Neural cell (in vitro differentiated cells): Measurements from ENCODE around the gene RARRES1.

Experiments used
- EP300 ChIP-seq: fragments of 450-650 bp; conservative IDR thresholded peaks from 2 replicates; pipeline ENCODE4 v1.6.1; 2014; ENCODE audit warnings: antibody characterized with exemption, mild to moderate bottlenecking, moderate library complexity; ENCODE audit not compliant: poor library complexity, severe bottlenecking
- EZH2 ChIP-seq: fragments of 200-600, 300-800 bp; shearing (Covaris generic), sonication (generic); IDR thresholded peaks from 2 replicates; pipeline ENCODE4 v1.6.1; 2014; ENCODE audit warnings: antibody characterized with exemption, low read length, borderline replicate concordance, mild to moderate bottlenecking; ENCODE audit not compliant: insufficient read depth, poor library complexity, severe bottlenecking
- POLR2AphosphoS5 ChIP-seq: IDR thresholded peaks from 2 replicates; pipeline ENCODE4 v1.6.1; 2012
- RAD21 ChIP-seq: fragments of 450-650 bp; conservative IDR thresholded peaks from 2 replicates; pipeline ENCODE4 v1.6.1; 2014; ENCODE audit warnings: antibody characterized with exemption, mild to moderate bottlenecking, moderate library complexity
- TAF1 ChIP-seq: IDR thresholded peaks from 2 replicates; pipeline ENCODE4 v1.6.1; 2012; ENCODE audit warnings: low read depth
- TF ChIP-seq, protein P1 (sequence below): fragments of 450-650 bp; IDR thresholded peaks from 2 replicates; pipeline ENCODE4 v1.5.1; 2014; ENCODE audit warnings: antibody characterized with exemption, mild to moderate bottlenecking, moderate library complexity; ENCODE audit not compliant: poor library complexity, severe bottlenecking
- TF ChIP-seq, protein P2 (sequence below): IDR thresholded peaks from 2 replicates; pipeline ENCODE4 v1.6.1; 2012; ENCODE audit warnings: borderline replicate concordance

DNA sequence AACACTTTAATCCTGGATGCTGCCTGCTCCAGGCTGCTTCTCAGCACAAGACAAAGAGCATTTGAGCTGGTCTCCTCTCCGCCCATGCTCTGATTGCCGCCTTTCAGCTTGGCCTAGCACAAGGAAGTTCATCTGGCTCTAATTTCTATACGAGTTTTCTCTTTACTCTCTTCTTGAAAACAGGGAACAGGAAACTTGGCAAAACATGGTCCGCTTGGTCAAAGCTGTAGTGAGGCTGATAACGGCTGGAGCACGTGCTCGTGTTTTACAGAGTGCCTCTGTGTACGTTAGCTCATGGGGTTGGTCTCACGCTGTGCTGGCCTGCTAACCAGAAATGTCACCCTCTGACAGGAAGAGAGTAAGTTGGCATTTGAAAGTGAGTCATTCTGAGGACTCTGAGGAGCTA, 19.2 kb downstream of the RARRES1 start:
- TF ChIP-seq POLR2AphosphoS5, result no peak
- TF ChIP-seq, protein P1, sequence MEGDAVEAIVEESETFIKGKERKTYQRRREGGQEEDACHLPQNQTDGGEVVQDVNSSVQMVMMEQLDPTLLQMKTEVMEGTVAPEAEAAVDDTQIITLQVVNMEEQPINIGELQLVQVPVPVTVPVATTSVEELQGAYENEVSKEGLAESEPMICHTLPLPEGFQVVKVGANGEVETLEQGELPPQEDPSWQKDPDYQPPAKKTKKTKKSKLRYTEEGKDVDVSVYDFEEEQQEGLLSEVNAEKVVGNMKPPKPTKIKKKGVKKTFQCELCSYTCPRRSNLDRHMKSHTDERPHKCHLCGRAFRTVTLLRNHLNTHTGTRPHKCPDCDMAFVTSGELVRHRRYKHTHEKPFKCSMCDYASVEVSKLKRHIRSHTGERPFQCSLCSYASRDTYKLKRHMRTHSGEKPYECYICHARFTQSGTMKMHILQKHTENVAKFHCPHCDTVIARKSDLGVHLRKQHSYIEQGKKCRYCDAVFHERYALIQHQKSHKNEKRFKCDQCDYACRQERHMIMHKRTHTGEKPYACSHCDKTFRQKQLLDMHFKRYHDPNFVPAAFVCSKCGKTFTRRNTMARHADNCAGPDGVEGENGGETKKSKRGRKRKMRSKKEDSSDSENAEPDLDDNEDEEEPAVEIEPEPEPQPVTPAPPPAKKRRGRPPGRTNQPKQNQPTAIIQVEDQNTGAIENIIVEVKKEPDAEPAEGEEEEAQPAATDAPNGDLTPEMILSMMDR, result no peak
- no peak for TF ChIP-seq RAD21
- TF ChIP-seq EZH2, result no peak
- TF ChIP-seq, protein P2, sequence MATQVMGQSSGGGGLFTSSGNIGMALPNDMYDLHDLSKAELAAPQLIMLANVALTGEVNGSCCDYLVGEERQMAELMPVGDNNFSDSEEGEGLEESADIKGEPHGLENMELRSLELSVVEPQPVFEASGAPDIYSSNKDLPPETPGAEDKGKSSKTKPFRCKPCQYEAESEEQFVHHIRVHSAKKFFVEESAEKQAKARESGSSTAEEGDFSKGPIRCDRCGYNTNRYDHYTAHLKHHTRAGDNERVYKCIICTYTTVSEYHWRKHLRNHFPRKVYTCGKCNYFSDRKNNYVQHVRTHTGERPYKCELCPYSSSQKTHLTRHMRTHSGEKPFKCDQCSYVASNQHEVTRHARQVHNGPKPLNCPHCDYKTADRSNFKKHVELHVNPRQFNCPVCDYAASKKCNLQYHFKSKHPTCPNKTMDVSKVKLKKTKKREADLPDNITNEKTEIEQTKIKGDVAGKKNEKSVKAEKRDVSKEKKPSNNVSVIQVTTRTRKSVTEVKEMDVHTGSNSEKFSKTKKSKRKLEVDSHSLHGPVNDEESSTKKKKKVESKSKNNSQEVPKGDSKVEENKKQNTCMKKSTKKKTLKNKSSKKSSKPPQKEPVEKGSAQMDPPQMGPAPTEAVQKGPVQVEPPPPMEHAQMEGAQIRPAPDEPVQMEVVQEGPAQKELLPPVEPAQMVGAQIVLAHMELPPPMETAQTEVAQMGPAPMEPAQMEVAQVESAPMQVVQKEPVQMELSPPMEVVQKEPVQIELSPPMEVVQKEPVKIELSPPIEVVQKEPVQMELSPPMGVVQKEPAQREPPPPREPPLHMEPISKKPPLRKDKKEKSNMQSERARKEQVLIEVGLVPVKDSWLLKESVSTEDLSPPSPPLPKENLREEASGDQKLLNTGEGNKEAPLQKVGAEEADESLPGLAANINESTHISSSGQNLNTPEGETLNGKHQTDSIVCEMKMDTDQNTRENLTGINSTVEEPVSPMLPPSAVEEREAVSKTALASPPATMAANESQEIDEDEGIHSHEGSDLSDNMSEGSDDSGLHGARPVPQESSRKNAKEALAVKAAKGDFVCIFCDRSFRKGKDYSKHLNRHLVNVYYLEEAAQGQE, result no peak
- no peak for TF ChIP-seq EP300
- no peak for TF ChIP-seq TAF1
